ENCODE results near the gene RPGR.

GRCh38 chrX:38236901-38237615 lies 90.3 kb downstream of the RPGR start:
- TF ChIP-seq EZH2 (IDR thresholded peaks at IDR 0.05; ENCODE audit: insufficient read depth, poor library complexity, severe bottlenecking) (no peak), EZH2phosphoT487 (IDR thresholded peaks at IDR 0.05; ENCODE audit: insufficient read depth, low read depth) (no peak)

Data from GM23248 (cell line).